Type B pancreatic cell (in vitro differentiated cells): ENCODE data around the gene RYR2. TPM values are rescaled to one million over a fixed set of nuclear protein-coding genes. Genes with fewer than 3 reads are reported as not detected.
"Not testable (repeated sequence)": the region's sequence is repeated elsewhere in the genome, so short reads cannot be mapped to it uniquely, and the experiment has no call there.

Experiments
- DNase-seq: peaks from one replicate; pipeline ENCODE4 v3.0.0; 2021; ENCODE audit warnings: mixed read lengths; ENCODE audit not compliant: unreplicated experiment; ENCODE audit errors: extremely low spot score
- H3K27ac Mint-ChIP-seq: 2 replicates; pipeline ENCODE4 v1.8.0; 2021; ENCODE audit warnings: mild to moderate bottlenecking, mixed read lengths
- H3K27me3 Mint-ChIP-seq: 2 replicates; pipeline ENCODE4 v1.8.0; 2021; ENCODE audit warnings: mixed read lengths
- H3K36me3 Mint-ChIP-seq: 2 replicates; pipeline ENCODE4 v1.8.0; 2021; ENCODE audit warnings: mixed read lengths
- H3K4me1 Mint-ChIP-seq: one replicate; pipeline ENCODE4 v1.8.0; 2021; ENCODE audit warnings: mixed read lengths; ENCODE audit not compliant: unreplicated experiment
- H3K4me3 Mint-ChIP-seq: 2 replicates; pipeline ENCODE4 v1.8.0; 2021; ENCODE audit warnings: mild to moderate bottlenecking, mixed read lengths
- H3K9me3 Mint-ChIP-seq: 2 replicates; pipeline ENCODE4 v1.8.0; 2021; ENCODE audit warnings: mixed read lengths
- CTCF ChIP-seq: fragments of 200-600 bp; sonication (generic); conservative IDR thresholded peaks from 2 replicates; pipeline ENCODE4 v1.5.0; 2021; ENCODE audit warnings: antibody characterized with exemption, mild to moderate bottlenecking
- total RNA-seq: library from RNA; stranded (reverse); gene quantifications from 2 replicates; pipeline ENCODE4 v1.2.1, GENCODE V29; 2021; ENCODE audit warnings: low replicate concordance

Gene RYR2
- total RNA-seq, 1 donor from 2014 or later, result 0.58 TPM

GRCh38 chr1:237270353-237270752 lies 228.4 kb downstream of the RYR2 start:
- H3K4me1 Mint-ChIP-seq, result no peaks in the 10 kb centered on the region
- H3K4me3 Mint-ChIP-seq, result no peak overlapping the region
- no peaks in the 10 kb centered on the region for H3K36me3 Mint-ChIP-seq
- no peak overlapping the region for H3K27ac Mint-ChIP-seq
- H3K9me3 Mint-ChIP-seq, result no peaks in the 10 kb centered on the region
- H3K27me3 Mint-ChIP-seq, result no peaks in the 10 kb centered on the region
- no peak for TF ChIP-seq CTCF
- no peak for DNase-seq

GRCh38 chr1:237277994-237278393 lies 236.0 kb downstream of the RYR2 start:
- not testable (repeated sequence) for DNase-seq, H3K27ac Mint-ChIP-seq, H3K4me1 Mint-ChIP-seq, H3K36me3 Mint-ChIP-seq, H3K27me3 Mint-ChIP-seq, H3K4me3 Mint-ChIP-seq, H3K9me3 Mint-ChIP-seq

GRCh38 chr1:237279629-237280028 lies 237.6 kb downstream of the RYR2 start:
- no peak for DNase-seq
- Mint-ChIP-seq H3K4me3 (no peak overlapping the region), H3K4me1 (no peaks in the 10 kb centered on the region), H3K27me3 (no peaks in the 10 kb centered on the region), H3K9me3 (no peaks in the 10 kb centered on the region), H3K36me3 (no peaks in the 10 kb centered on the region), H3K27ac (no peak overlapping the region)
- no peak for TF ChIP-seq CTCF

- Mint-ChIP-seq H3K36me3 (no peaks in the 10 kb centered on the region), H3K27me3 (no peaks in the 10 kb centered on the region), H3K27ac (no peak overlapping the region), H3K4me1 (no peaks in the 10 kb centered on the region), H3K4me3 (no peak overlapping the region), H3K9me3 (no peaks in the 10 kb centered on the region)
- DNase-seq, result no peak
- no peak for TF ChIP-seq CTCF
Measured at GRCh38 chr1:237281481-237281880, 239.5 kb downstream of the RYR2 start.

GRCh38 chr1:237282208-237282783 lies 240.3 kb downstream of the RYR2 start:
- no peak for DNase-seq
- no peaks in the 10 kb centered on the region for H3K27me3 Mint-ChIP-seq
- H3K36me3 Mint-ChIP-seq, result no peaks in the 10 kb centered on the region
- no peak for TF ChIP-seq CTCF
- no peak overlapping the region for H3K27ac Mint-ChIP-seq
- no peak overlapping the region for H3K4me3 Mint-ChIP-seq
- H3K4me1 Mint-ChIP-seq, result no peaks in the 10 kb centered on the region
- no peaks in the 10 kb centered on the region for H3K9me3 Mint-ChIP-seq

- Mint-ChIP-seq H3K36me3 (no peaks in the 10 kb centered on the region), H3K4me3 (no peak overlapping the region), H3K9me3 (no peaks in the 10 kb centered on the region), H3K27ac (no peak overlapping the region), H3K27me3 (no peaks in the 10 kb centered on the region), H3K4me1 (no peaks in the 10 kb centered on the region)
- TF ChIP-seq CTCF, result no peak
- no peak for DNase-seq
Measured at GRCh38 chr1:237287876-237288521, 246.0 kb downstream of the RYR2 start.
